ENCODE measurements around the gene CCDC71. TPM values are rescaled to one million over a fixed set of nuclear protein-coding genes. Genes with fewer than 3 reads are reported as not detected.

The CCDC71 gene
- total RNA-seq, 1 experiment from 2014 or later: 46.4 TPM

GRCh38 chr3:49161197-49161596 is 4.9 kb downstream of the CCDC71 start:
- DNase-seq: no peak
- no peaks in the 10 kb centered on the region for H3K27me3 ChIP-seq (ENCODE audit: control insufficient read depth, insufficient read depth, low read length)

GRCh38 chr3:49158792-49159191 is 7.3 kb downstream of the CCDC71 start:
- no peak for DNase-seq
- H3K27me3 ChIP-seq (ENCODE audit: control insufficient read depth, insufficient read depth, low read length): no peaks in the 10 kb centered on the region
- peaks cover 9% of the 10 kb centered on the region for H3K36me3 ChIP-seq (replicated peaks; ENCODE audit: control insufficient read depth, insufficient read depth, low read length)
- no peak overlapping the region for H3K4me3 ChIP-seq (ENCODE audit: insufficient read depth, low read depth, low read length)

More at GRCh38 chr3:49161197-49161596, 4.9 kb downstream of the CCDC71 start:
- H3K4me3 ChIP-seq (ENCODE audit: insufficient read depth, low read depth, low read length): no peak overlapping the region
- peaks cover 13% of the 10 kb centered on the region for H3K36me3 ChIP-seq (replicated peaks; ENCODE audit: control insufficient read depth, insufficient read depth, low read length)

- DNase-seq: peak; percentile 88
- Histone ChIP-seq H3K36me3 (replicated peaks; ENCODE audit: control insufficient read depth, insufficient read depth, low read length) (peaks cover 4% of the 10 kb centered on the region), H3K4me3 (ENCODE audit: insufficient read depth, low read depth, low read length) (no peak overlapping the region), H3K27me3 (ENCODE audit: control insufficient read depth, insufficient read depth, low read length) (no peaks in the 10 kb centered on the region)
Observed at GRCh38 chr3:49158103-49158709, 7.9 kb downstream of the CCDC71 start.

GRCh38 chr3:49157289-49157688 is 8.8 kb downstream of the CCDC71 start:
- no peaks in the 10 kb centered on the region for H3K27me3 ChIP-seq (ENCODE audit: control insufficient read depth, insufficient read depth, low read length)
- no peak for DNase-seq
- 0 out of 2 replicates have a peak, but pooled peaks cover 2% of the 10 kb centered on the region for H3K36me3 ChIP-seq (replicated peaks; ENCODE audit: control insufficient read depth, insufficient read depth, low read length)
- H3K4me3 ChIP-seq (ENCODE audit: insufficient read depth, low read depth, low read length): no peak overlapping the region

GRCh38 chr3:49153349-49153912 is 12.7 kb downstream of the CCDC71 start:
- no peaks in the 10 kb centered on the region for H3K36me3 ChIP-seq (replicated peaks; ENCODE audit: control insufficient read depth, insufficient read depth, low read length)
- DNase-seq: no peak
- no peak overlapping the region for H3K4me3 ChIP-seq (ENCODE audit: insufficient read depth, low read depth, low read length)
- H3K27me3 ChIP-seq (ENCODE audit: control insufficient read depth, insufficient read depth, low read length): no peaks in the 10 kb centered on the region; the same call in 1 of the 2 replicates

GRCh38 chr3:49151610-49152009 is 14.5 kb downstream of the CCDC71 start:
- DNase-seq: no peak
- Histone ChIP-seq H3K36me3 (replicated peaks; ENCODE audit: control insufficient read depth, insufficient read depth, low read length) (no peaks in the 10 kb centered on the region), H3K4me3 (ENCODE audit: insufficient read depth, low read depth, low read length) (no peak overlapping the region), H3K27me3 (ENCODE audit: control insufficient read depth, insufficient read depth, low read length) (no peaks in the 10 kb centered on the region; the same call in 1 of the 2 replicates)

- H3K4me3 ChIP-seq (ENCODE audit: insufficient read depth, low read depth, low read length): no peak overlapping the region
- H3K36me3 ChIP-seq (replicated peaks; ENCODE audit: control insufficient read depth, insufficient read depth, low read length): no peaks in the 10 kb centered on the region
- DNase-seq: no peak
- no peaks in the 10 kb centered on the region; the same call in 1 of the 2 replicates for H3K27me3 ChIP-seq (ENCODE audit: control insufficient read depth, insufficient read depth, low read length)
Observed at GRCh38 chr3:49148159-49148558, 18.0 kb downstream of the CCDC71 start.

GRCh38 chr3:49140080-49140479 is 26.1 kb downstream of the CCDC71 start:
- H3K4me3 ChIP-seq (ENCODE audit: insufficient read depth, low read depth, low read length): no peak overlapping the region
- no peaks in the 10 kb centered on the region for H3K36me3 ChIP-seq (replicated peaks; ENCODE audit: control insufficient read depth, insufficient read depth, low read length)
- H3K27me3 ChIP-seq (ENCODE audit: control insufficient read depth, insufficient read depth, low read length): no peaks in the 10 kb centered on the region
- DNase-seq: no peak

- H3K4me3 ChIP-seq (ENCODE audit: insufficient read depth, low read depth, low read length): no peak overlapping the region
Observed at GRCh38 chr3:49135499-49135898, 30.6 kb downstream of the CCDC71 start.

GRCh38 chr3:49134471-49135265 is 31.5 kb downstream of the CCDC71 start:
- peak; percentile 72 for DNase-seq
- Histone ChIP-seq H3K27me3 (ENCODE audit: control insufficient read depth, insufficient read depth, low read length) (no peaks in the 10 kb centered on the region), H3K36me3 (replicated peaks; ENCODE audit: control insufficient read depth, insufficient read depth, low read length) (no peaks in the 10 kb centered on the region; the same call in 1 of the 2 replicates), H3K4me3 (ENCODE audit: insufficient read depth, low read depth, low read length) (no peak overlapping the region)

More at GRCh38 chr3:49135499-49135898, 30.6 kb downstream of the CCDC71 start:
- no peaks in the 10 kb centered on the region; the same call in 1 of the 2 replicates for H3K36me3 ChIP-seq (replicated peaks; ENCODE audit: control insufficient read depth, insufficient read depth, low read length)
- H3K27me3 ChIP-seq (ENCODE audit: control insufficient read depth, insufficient read depth, low read length): no peaks in the 10 kb centered on the region
- DNase-seq: no peak

- Histone ChIP-seq H3K27me3 (ENCODE audit: control insufficient read depth, insufficient read depth, low read length) (no peaks in the 10 kb centered on the region), H3K4me3 (ENCODE audit: insufficient read depth, low read depth, low read length) (peak overlapping the region; percentile 71), H3K36me3 (replicated peaks; ENCODE audit: control insufficient read depth, insufficient read depth, low read length) (no peaks in the 10 kb centered on the region; the same call in 1 of the 2 replicates)
- DNase-seq: peak; percentile 94
Observed at GRCh38 chr3:49133226-49133951, 32.7 kb downstream of the CCDC71 start.

- DNase-seq: peak; percentile 94
- Histone ChIP-seq H3K36me3 (replicated peaks; ENCODE audit: control insufficient read depth, insufficient read depth, low read length) (no peaks in the 10 kb centered on the region; the same call in 1 of the 2 replicates), H3K27me3 (ENCODE audit: control insufficient read depth, insufficient read depth, low read length) (no peaks in the 10 kb centered on the region), H3K4me3 (ENCODE audit: insufficient read depth, low read depth, low read length) (peak within 1 kb of the TSS; percentile 71)
Observed at GRCh38 chr3:49132437-49133225, 33.5 kb downstream of the CCDC71 start, which contains the start of gene LAMB2. Gene LAMB2 (minus strand): TSS chr3:49133050. CDS start chr3:49132867, 183 bp downstream.

- H3K36me3 ChIP-seq (replicated peaks; ENCODE audit: control insufficient read depth, insufficient read depth, low read length): no peaks in the 10 kb centered on the region; the same call in 1 of the 2 replicates
- no peaks in the 10 kb centered on the region for H3K27me3 ChIP-seq (ENCODE audit: control insufficient read depth, insufficient read depth, low read length)
- H3K4me3 ChIP-seq (ENCODE audit: insufficient read depth, low read depth, low read length): peak overlapping the region; percentile 71
- DNase-seq: no peak
Observed at GRCh38 chr3:49132073-49132436, 34.1 kb downstream of the CCDC71 start.
